Gastroesophageal sphincter (tissue), 3 donors: ENCODE data around the gene C19orf67.

ENCODE experiments used
- CTCF ChIP-seq, 4 experiments: fragments of 200-600 bp in 2 of 4; fragments of 450-650 bp in 2 of 4; sonication (generic) in 1 of 4; IDR thresholded peaks; one replicate each; pipeline ENCODE4 v1.5.1; 2017 to 2019; ENCODE audit warnings: antibody characterized with exemption in 4 of 4, mild to moderate bottlenecking in 2 of 4, moderate library complexity in 2 of 4
- POLR2A ChIP-seq, 2 donors: fragments of 450-650 bp; IDR thresholded peaks; one replicate each; pipeline ENCODE4 v1.6.1; 2017; ENCODE audit warnings: antibody characterized with exemption in 2 of 2, mild to moderate bottlenecking in 2 of 2, moderate library complexity in 1 of 2
- POLR2AphosphoS5 ChIP-seq: sonication (generic); formaldehyde crosslinking; IDR thresholded peaks from one replicate; pipeline ENCODE4 v1.6.1; 2017; ENCODE audit warnings: antibody characterized with exemption

GRCh38 chr19:14102756-14103155 is 17.2 kb upstream of the C19orf67 start:
- no peak for TF ChIP-seq CTCF (IDR thresholded peaks at IDR 0.05)
- no peak for TF ChIP-seq POLR2AphosphoS5
- no peak for TF ChIP-seq POLR2A (IDR thresholded peaks at IDR 0.05)
